Esophagus (tissue), 2 donors: ENCODE results near the gene LHX3. TPM values are rescaled to one million over a fixed set of nuclear protein-coding genes. Genes with fewer than 3 reads are reported as not detected.

ENCODE experiments used
- H3K27ac ChIP-seq, 2 donors: one replicate each; pipeline ENCODE4 v1.5.1; 2013; ENCODE audit warnings: low read depth in 2 of 2, mild to moderate bottlenecking in 2 of 2, inconsistent platforms in 1 of 2, low read length in 1 of 2, moderate library complexity in 1 of 2
- H3K27me3 ChIP-seq, 2 donors: one replicate each; pipeline ENCODE4 v1.6.1; 2013; ENCODE audit warnings: low read length in 2 of 2, control low read depth in 1 of 2, mild to moderate bottlenecking in 1 of 2; ENCODE audit not compliant: insufficient read depth in 2 of 2, control insufficient read depth in 1 of 2
- H3K36me3 ChIP-seq, 2 donors: one replicate each; pipeline ENCODE4 v1.6.1; 2013; ENCODE audit warnings: low read length in 1 of 2; ENCODE audit not compliant: control insufficient read depth in 2 of 2, insufficient read depth in 2 of 2
- H3K4me1 ChIP-seq, 2 donors: one replicate each; pipeline ENCODE4 v1.6.1; 2013; ENCODE audit warnings: low read length in 1 of 2; ENCODE audit not compliant: control insufficient read depth in 2 of 2, insufficient read depth in 2 of 2
- H3K4me3 ChIP-seq, 2 donors: one replicate each; pipeline ENCODE4 v1.5.1; 2013; ENCODE audit warnings: low read length in 2 of 2, mild to moderate bottlenecking in 2 of 2, low read depth in 1 of 2, moderate library complexity in 1 of 2
- H3K9me3 ChIP-seq, 2 donors: one replicate each; pipeline ENCODE4 v1.6.1; 2013; ENCODE audit warnings: mild to moderate bottlenecking in 2 of 2, low read depth in 1 of 2, low read length in 1 of 2, moderate library complexity in 1 of 2; ENCODE audit not compliant: control insufficient read depth in 2 of 2, insufficient read depth in 1 of 2
- WGBS, 2 donors: extraction: QIAGEN DNeasy Blood & Tissue Kit; methylation state at CpG; one replicate each; pipeline ENCODE4 v1.1.7; 2013; 5-methylcytosine and 5-hydroxymethylcytosine counted together
- polyA plus RNA-seq, 2 donors: library from polyadenylated mRNA; stranded (reverse); fragments of 200-250 nt; gene quantifications; one replicate each; pipeline ENCODE4 v1.2.3, GENCODE V29; 2013
- donor health status: healthy with polysubstance abuse.
- donor health status: Bipolar disorder and iron deficiency.

LHX3 gene
- polyA plus RNA-seq, 2 donors, result not detected

GRCh38 chr9:136210276-136210675, 5.3 kb upstream of the LHX3 start:
- H3K27ac ChIP-seq, result no peak overlapping the region
- peaks cover 3 to 30% of the 10 kb centered on the region in 2 donors for H3K36me3 ChIP-seq
- WGBS, 2 donors, result 94 to 96% methylated on average over 16 of the region's 16 CpGs

GRCh38 chr9:136209786-136210185, 4.9 kb upstream of the LHX3 start:
- H3K9me3 ChIP-seq, result peaks cover 0 to 8% of the 10 kb centered on the region in 2 donors
- peaks cover 3 to 28% of the 10 kb centered on the region in 2 donors for H3K36me3 ChIP-seq
- no peak overlapping the region for H3K4me3 ChIP-seq
- no peak overlapping the region for H3K27ac ChIP-seq
- 84 to 86% methylated on average over 17 of the region's 17 CpGs for WGBS, 2 donors
- peaks cover 0 to under 1% of the 10 kb centered on the region in 2 donors for H3K27me3 ChIP-seq
- no peaks in the 10 kb centered on the region for H3K4me1 ChIP-seq

More at GRCh38 chr9:136210276-136210675, 5.3 kb upstream of the LHX3 start:
- peaks cover 0 to 10% of the 10 kb centered on the region in 2 donors for H3K9me3 ChIP-seq
- no peaks in the 10 kb centered on the region for H3K27me3 ChIP-seq
- H3K4me3 ChIP-seq, result no peak overlapping the region
- H3K4me1 ChIP-seq, result no peaks in the 10 kb centered on the region

- WGBS, 2 donors, result 93 to 96% methylated on average over 17 of the region's 17 CpGs
- H3K4me1 ChIP-seq, result peaks cover 0 to 1% of the 10 kb centered on the region in 2 donors
- peaks cover 2 to 6% of the 10 kb centered on the region in 2 donors for H3K27me3 ChIP-seq
- H3K9me3 ChIP-seq, result peaks cover 0 to 5% of the 10 kb centered on the region in 2 donors
- H3K27ac ChIP-seq, result no peak overlapping the region
- peaks cover under 1 to 23% of the 10 kb centered on the region in 2 donors for H3K36me3 ChIP-seq
- H3K4me3 ChIP-seq, result no peak overlapping the region
These were observed 4.3 kb upstream of the LHX3 start for GRCh38 chr9:136209232-136209631.

- no peak overlapping the region for H3K4me3 ChIP-seq
- H3K27ac ChIP-seq, result no peak overlapping the region
- peaks cover 5 to 10% of the 10 kb centered on the region in 2 donors for H3K27me3 ChIP-seq
- peaks cover 0 to 2% of the 10 kb centered on the region in 2 donors for H3K9me3 ChIP-seq
- peaks cover 0 to 2% of the 10 kb centered on the region in 2 donors for H3K4me1 ChIP-seq
- H3K36me3 ChIP-seq, result peaks cover 0 to 21% of the 10 kb centered on the region in 2 donors
- WGBS, 2 donors, result 85 to 86% methylated on average over 17 of the region's 17 CpGs
These were observed 3.7 kb upstream of the LHX3 start for GRCh38 chr9:136208675-136209074.

GRCh38 chr9:136207616-136208015, 2.7 kb upstream of the LHX3 start:
- H3K27ac ChIP-seq, result no peak overlapping the region
- H3K9me3 ChIP-seq, result no peaks in the 10 kb centered on the region
- peaks cover 0 to 12% of the 10 kb centered on the region in 2 donors for H3K36me3 ChIP-seq
- H3K4me3 ChIP-seq, result no peak overlapping the region
- WGBS, 2 donors, result 88% methylated on average over 9 of the region's 9 CpGs
- H3K4me1 ChIP-seq, result peaks cover 0 to 2% of the 10 kb centered on the region in 2 donors
- H3K27me3 ChIP-seq, result peaks cover 5 to 16% of the 10 kb centered on the region in 2 donors

- H3K9me3 ChIP-seq, result no peaks in the 10 kb centered on the region
- peaks cover 8 to 25% of the 10 kb centered on the region in 2 donors for H3K27me3 ChIP-seq
- H3K4me3 ChIP-seq, result no peak overlapping the region
- H3K4me1 ChIP-seq, result peaks cover 0 to 2% of the 10 kb centered on the region in 2 donors
- no peak overlapping the region for H3K27ac ChIP-seq
- peaks cover 0 to 12% of the 10 kb centered on the region in 2 donors for H3K36me3 ChIP-seq
- WGBS, 2 donors, result 79 to 81% methylated on average over 16 of the region's 16 CpGs
These were observed 1.8 kb upstream of the LHX3 start for GRCh38 chr9:136206602-136207275.

- 78 to 83% methylated on average over 5 of the region's 5 CpGs for WGBS, 2 donors
- H3K4me3 ChIP-seq, result no peak overlapping the region
- peaks cover 0 to 2% of the 10 kb centered on the region in 2 donors for H3K4me1 ChIP-seq
- H3K9me3 ChIP-seq, result no peaks in the 10 kb centered on the region
- peaks cover 0 to 6% of the 10 kb centered on the region in 2 donors for H3K36me3 ChIP-seq
- H3K27ac ChIP-seq, result no peak overlapping the region
- peaks cover 8 to 33% of the 10 kb centered on the region in 2 donors for H3K27me3 ChIP-seq
These were observed 722 bp upstream of the LHX3 start for GRCh38 chr9:136205707-136205992.

- Histone ChIP-seq H3K36me3 (peaks cover 0 to 3% of the 10 kb centered on the region in 2 donors), H3K9me3 (peaks cover 0 to 3% of the 10 kb centered on the region in 2 donors), H3K4me1 (peaks cover 0 to 5% of the 10 kb centered on the region in 2 donors), H3K4me3 (no peak overlapping the region), H3K27me3 (peaks cover 14 to 44% of the 10 kb centered on the region in 2 donors), H3K27ac (no peak overlapping the region)
- WGBS, 2 donors, result 48 to 50% methylated on average over 22 to 25 of the region's 25 CpGs
These were observed 653 bp downstream of the LHX3 start for GRCh38 chr9:136204145-136204805.

- 17 to 24% methylated on average over 29 to 33 of the region's 33 CpGs for WGBS, 2 donors
- H3K27me3 ChIP-seq, result peaks cover 14 to 49% of the 10 kb centered on the region in 2 donors
These were observed 1.4 kb downstream of the LHX3 start for GRCh38 chr9:136203408-136204144.

More at GRCh38 chr9:136203408-136204144, 1.4 kb downstream of the LHX3 start:
- Histone ChIP-seq H3K9me3 (peaks cover 0 to 3% of the 10 kb centered on the region in 2 donors), H3K27ac (no peak overlapping the region), H3K4me1 (peaks cover 3 to 5% of the 10 kb centered on the region in 2 donors), H3K36me3 (peaks cover 0 to 1% of the 10 kb centered on the region in 2 donors), H3K4me3 (no peak overlapping the region)
